ENCODE results near the gene ZCWPW1. TPM values are rescaled to one million over a fixed set of nuclear protein-coding genes. Genes with fewer than 3 reads are reported as not detected.
A peak's percentile ranks its signal among the peaks of the same experiment; 100 is the strongest.

Gene ZCWPW1
- total and polyA plus RNA-seq, 2 of the 13 experiments (the other 11 are each of a cell fraction or from before 2014, with no cell fraction given) = 2.4 to 2.5 TPM

GRCh38 chr7:100429637-100430492, 1.4 kb upstream of the ZCWPW1 start, which contains the start of gene MEPCE (continued):
- TF ChIP-seq MYPOP (CRISPR knock-in tag; IDR thresholded peaks at IDR 0.05) = no peak
- no peak for TF ChIP-seq SYNCRIP (IDR thresholded peaks at IDR 0.05; ENCODE audit: insufficient read depth, low read depth, low read length)
- TF ChIP-seq ZNF331 (CRISPR knock-in tag; IDR thresholded peaks at IDR 0.05) = no peak
- no peak for TF ChIP-seq NFRKB (IDR thresholded peaks at IDR 0.05)
- no peak for TF ChIP-seq ZNF33A (CRISPR knock-in tag; IDR thresholded peaks at IDR 0.05; ENCODE audit: borderline replicate concordance)
- no peak for TF ChIP-seq ZNF3 (CRISPR knock-in tag; IDR thresholded peaks at IDR 0.05)
- TF ChIP-seq JUND (CRISPR knock-in tag; IDR thresholded peaks at IDR 0.05) = no peak
- no peak for TF ChIP-seq HNRNPL (IDR thresholded peaks at IDR 0.05; ENCODE audit: low read depth, low read length)
- no peak for TF ChIP-seq HOXA7 (CRISPR knock-in tag; IDR thresholded peaks at IDR 0.05)
- no peak for TF ChIP-seq ZZZ3 (CRISPR knock-in tag; IDR thresholded peaks at IDR 0.05; ENCODE audit: borderline replicate concordance)
- no peak for TF ChIP-seq ISX (CRISPR knock-in tag; conservative IDR thresholded peaks at IDR 0.05)
- no peak for TF ChIP-seq ZSCAN21 (CRISPR knock-in tag; IDR thresholded peaks at IDR 0.05; ENCODE audit: borderline replicate concordance)
- no peak for TF ChIP-seq CENPX (CRISPR knock-in tag; IDR thresholded peaks at IDR 0.05)
- TF ChIP-seq NBN (conservative IDR thresholded peaks at IDR 0.05) = no peak
- TF ChIP-seq BORCS8-MEF2B (CRISPR knock-in tag; IDR thresholded peaks at IDR 0.05) = no peak; the same call in 1 of the 2 replicates
- TF ChIP-seq TFAP4 (IDR thresholded peaks at IDR 0.05; ENCODE audit: borderline replicate concordance, low read depth) = no peak
- TF ChIP-seq ZNF567 (CRISPR knock-in tag; IDR thresholded peaks at IDR 0.05; ENCODE audit: borderline replicate concordance) = no peak
- no peak for TF ChIP-seq ZNF530 (CRISPR knock-in tag; IDR thresholded peaks at IDR 0.05; ENCODE audit: low read depth)
- peak; percentile 70; the same call in 1 of the 2 replicates for TF ChIP-seq AKAP8 (CRISPR knock-in tag; IDR thresholded peaks at IDR 0.05)
- no peak for TF ChIP-seq ZNF333 (CRISPR knock-in tag; IDR thresholded peaks at IDR 0.05; ENCODE audit: borderline replicate concordance)
- no peak for TF ChIP-seq GPN1 (CRISPR knock-in tag; IDR thresholded peaks at IDR 0.05; ENCODE audit: borderline replicate concordance)

All from HepG2 (cell line).